H1 (cell line): ENCODE data around the gene FSCN2. TPM values are rescaled to one million over a fixed set of nuclear protein-coding genes. Genes with fewer than 3 reads are reported as not detected.
A peak's percentile ranks its signal among the peaks of the same experiment; 100 is the strongest.

ENCODE experiments used
- CTCF ChIA-PET: fragments of 300-600 bp; sonication (Branson Sonifier 250); formaldehyde crosslinking; loops from one replicate; lab custom pipeline; 2021; ENCODE audit not compliant: partially characterized antibody; lab: Charles Lee
- POLR2A ChIA-PET: fragments of 300-600 bp; sonication (Branson Sonifier 250); formaldehyde crosslinking; loops from one replicate; lab custom pipeline; 2021; ENCODE audit warnings: inconsistent platforms; ENCODE audit not compliant: partially characterized antibody; lab: Charles Lee
- DNase-seq, 2 experiments: peaks; one replicate each; pipeline versions ENCODE4 v3.0.0 to v3.0.0-alpha.2; 2010 to 2022; ENCODE audit warnings: low spot score in 2 of 2, low read depth in 1 of 2, mixed read lengths in 1 of 2
- FAIRE-seq: peaks from 2 replicates; lab custom pipeline; 2011; peaks lifted over from hg19 to GRCh38; lab: Jason Lieb, UNC
- H2AFZ ChIP-seq: 2 replicates; pipeline ENCODE4 v1.8.1; 2012; ENCODE audit warnings: low read length, inconsistent platforms
- H2AK5ac ChIP-seq: 2 replicates; pipeline ENCODE4 v1.6.1; 2013; ENCODE audit warnings: low read depth, low read length
- H2BK120ac ChIP-seq: replicated peaks from 2 replicates; pipeline ENCODE3; 2013; ENCODE audit warnings: low read depth, low read length, inconsistent platforms
- H2BK12ac ChIP-seq: 2 replicates; pipeline ENCODE4 v1.6.1; 2013; ENCODE audit warnings: low read depth, low read length
- H2BK15ac ChIP-seq: 2 replicates; pipeline ENCODE4 v1.6.1; 2013; ENCODE audit warnings: low read length
- H2BK20ac ChIP-seq: 2 replicates; pipeline ENCODE4 v1.6.1; 2013; ENCODE audit warnings: low read length
- H2BK5ac ChIP-seq: 2 replicates; pipeline ENCODE4 v1.6.1; 2013; ENCODE audit warnings: low read depth, low read length
- H3K14ac ChIP-seq: 2 replicates; pipeline ENCODE4 v1.6.1; 2013; ENCODE audit warnings: inconsistent platforms; ENCODE audit not compliant: insufficient read length
- H3K18ac ChIP-seq: 2 replicates; pipeline ENCODE4 v1.6.1; 2013; ENCODE audit warnings: low read length; ENCODE audit errors: extremely low read depth
- H3K23ac ChIP-seq: 2 replicates; pipeline ENCODE4 v1.6.1; 2013; ENCODE audit warnings: inconsistent platforms; ENCODE audit not compliant: insufficient read length
- H3K23me2 ChIP-seq: 2 replicates; pipeline ENCODE4 v1.6.1; 2013; ENCODE audit warnings: low read depth, low read length
- H3K27ac ChIP-seq: 2 replicates; pipeline ENCODE4 v1.6.1; 2011; ENCODE audit warnings: low read depth, low read length, inconsistent platforms
- H3K27me3 ChIP-seq, 4 experiments: replicated peaks in 1 of 4; 1 replicate in 1 of 4; 2 replicates in 3 of 4; pipeline versions ENCODE4 v1.6.1 to v1.8.1; 2011 to 2013; ENCODE audit warnings: low read length in 3 of 4, mild to moderate bottlenecking in 3 of 4, inconsistent platforms in 2 of 4, mixed read lengths in 2 of 4, moderate library complexity in 1 of 4; ENCODE audit not compliant: control insufficient read depth in 3 of 4, insufficient read depth in 3 of 4; ENCODE audit errors: extremely low read depth in 1 of 4
- H3K36me3 ChIP-seq, 4 experiments: 2 replicates each; pipeline versions ENCODE4 v1.6.1 to v1.8.1; 2011 to 2013; ENCODE audit warnings: mild to moderate bottlenecking in 4 of 4, low read length in 3 of 4, moderate library complexity in 2 of 4, control low read depth in 1 of 4, inconsistent platforms in 1 of 4; ENCODE audit not compliant: insufficient read depth in 4 of 4, control insufficient read depth in 2 of 4
- H3K4ac ChIP-seq: replicated peaks from 2 replicates; pipeline ENCODE3; 2013; ENCODE audit warnings: low read length, low read depth, mixed read lengths, inconsistent platforms; ENCODE audit not compliant: insufficient read length
- H3K4me1 ChIP-seq, 4 experiments: replicated peaks in 1 of 4; 1 replicate in 1 of 4; 2 replicates in 3 of 4; pipeline versions ENCODE4 v1.6.1 to v1.8.1; 2011 to 2013; ENCODE audit warnings: low read length in 3 of 4, inconsistent platforms in 2 of 4, mixed read lengths in 1 of 4; ENCODE audit not compliant: insufficient read depth in 4 of 4, control insufficient read depth in 3 of 4
- H3K4me2 ChIP-seq, 2 experiments: 2 replicates each; pipeline versions ENCODE4 v1.6.1 to v1.8.1; 2011 to 2013; ENCODE audit warnings: low read depth in 2 of 2, low read length in 2 of 2, control low read depth in 1 of 2, inconsistent platforms in 1 of 2, mild to moderate bottlenecking in 1 of 2; ENCODE audit not compliant: insufficient read depth in 1 of 2
- H3K4me3 ChIP-seq, 4 experiments: fragments of 200-600, 300-600 bp in 1 of 4; sonication (generic), shearing (Covaris generic), sonication (Bioruptor Twin) in 1 of 4; 2 replicates each; pipeline versions ENCODE4 v1.5.1 to v1.8.1; 2011 to 2016; ENCODE audit warnings: low read length in 4 of 4, low read depth in 3 of 4, control low read depth in 2 of 4, inconsistent platforms in 2 of 4, mild to moderate bottlenecking in 2 of 4, mixed read lengths in 1 of 4, moderate library complexity in 1 of 4; ENCODE audit not compliant: insufficient read depth in 2 of 4; ENCODE audit errors: extremely low read depth in 1 of 4
- H3K56ac ChIP-seq: replicated peaks from 2 replicates; pipeline ENCODE3; 2013; ENCODE audit warnings: low read depth, mild to moderate bottlenecking, mixed read lengths, low read length, inconsistent platforms; ENCODE audit not compliant: insufficient read length
- H3K79me1 ChIP-seq: 2 replicates; pipeline ENCODE4 v1.6.1; 2013; ENCODE audit warnings: low read depth, low read length, control low read depth
- H3K79me2 ChIP-seq, 2 experiments: 2 replicates each; pipeline versions ENCODE4 v1.6.1 to v1.8.1; 2012 to 2013; ENCODE audit warnings: low read length in 2 of 2, mild to moderate bottlenecking in 2 of 2, inconsistent platforms in 1 of 2; ENCODE audit not compliant: insufficient read depth in 2 of 2, control insufficient read depth in 1 of 2
- H3K9ac ChIP-seq, 4 experiments: replicated peaks in 1 of 4; 1 replicate in 1 of 4; 2 replicates in 3 of 4; pipeline versions ENCODE4 v1.6.1 to v1.8.1; 2011 to 2013; ENCODE audit warnings: low read depth in 3 of 4, low read length in 3 of 4, control low read depth in 2 of 4, mild to moderate bottlenecking in 2 of 4, moderate library complexity in 2 of 4, inconsistent platforms in 1 of 4; ENCODE audit errors: extremely low read depth in 1 of 4
- H3K9me3 ChIP-seq, 2 experiments: 2 replicates each; pipeline versions ENCODE4 v1.6.1 to v1.8.1; 2012 to 2013; ENCODE audit warnings: mild to moderate bottlenecking in 2 of 2, moderate library complexity in 2 of 2, control low read depth in 1 of 2, inconsistent platforms in 1 of 2, low read depth in 1 of 2, low read length in 1 of 2, mixed read lengths in 1 of 2; ENCODE audit not compliant: insufficient read depth in 2 of 2
- H4K20me1 ChIP-seq, 2 experiments: replicated peaks in 1 of 2; 2 replicates each; pipeline versions ENCODE3 to v1.8.1; 2011 to 2013; ENCODE audit warnings: inconsistent platforms in 2 of 2, low read length in 2 of 2, mild to moderate bottlenecking in 1 of 2; ENCODE audit not compliant: insufficient read depth in 2 of 2, control insufficient read depth in 1 of 2
- H4K5ac ChIP-seq: 2 replicates; pipeline ENCODE4 v1.6.1; 2013; ENCODE audit warnings: low read length, low read depth, mixed read lengths, inconsistent platforms; ENCODE audit not compliant: insufficient read length
- H4K8ac ChIP-seq: 2 replicates; pipeline ENCODE4 v1.8.0; 2013; ENCODE audit warnings: mild to moderate bottlenecking, moderate library complexity, low read length, inconsistent platforms; ENCODE audit not compliant: insufficient read depth; ENCODE audit errors: extremely low read depth
- H4K91ac ChIP-seq: replicated peaks from 2 replicates; pipeline ENCODE3; 2013; ENCODE audit warnings: low read length, mixed read lengths, inconsistent platforms; ENCODE audit not compliant: insufficient read length
- EZH2 ChIP-seq: fragments of 200-600 bp; sonication (generic); IDR thresholded peaks from 2 replicates; pipeline ENCODE4 v1.7.1; 2012; ENCODE audit warnings: low read depth, mild to moderate bottlenecking, moderate library complexity, low read length, inconsistent platforms; ENCODE audit not compliant: severe bottlenecking
- HDAC6 ChIP-seq: IDR thresholded peaks from one replicate; pipeline ENCODE4 v1.7.1; 2012; ENCODE audit warnings: low read depth, mild to moderate bottlenecking, inconsistent platforms, low read length, moderate library complexity
- SUZ12 ChIP-seq: fragments of 200-600 bp; sonication (generic); IDR thresholded peaks from 2 replicates; pipeline ENCODE4 v1.6.1; 2012; ENCODE audit warnings: mild to moderate bottlenecking, inconsistent platforms, low read length, moderate library complexity, mixed read lengths
- WGBS, 2 experiments: shearing (Covaris generic) in 1 of 2; methylation state at CpG; one replicate each; pipeline versions ENCODE4 v1.1.6 to v1.1.7; 2013 to 2015; ENCODE audit warnings: low lambda C conversion rate in 2 of 2, mixed read lengths in 2 of 2, inconsistent platforms in 1 of 2, low coverage in 1 of 2, missing lambda C conversion rate in 1 of 2; ENCODE audit not compliant: insufficient replicate concordance in 2 of 2, insufficient coverage in 1 of 2, insufficient read length in 1 of 2; ENCODE audit errors: extremely low coverage in 1 of 2, missing lambda C conversion rate in 1 of 2; 5-methylcytosine and 5-hydroxymethylcytosine counted together
- polyA plus RNA-seq, 7 experiments: library from polyadenylated mRNA; depleted of rRNA in 3 of 7; stranded (reverse) in 5 of 7; unstranded in 2 of 7; fragments of >200 nt in 5 of 7; fragments of 200-250 nt in 2 of 7; gene quantifications; 1 replicate in 5 of 7; 2 replicates in 1 of 7; 4 replicates in 1 of 7; pipeline versions ENCODE4 v1.2.1 to v1.2.3, GENCODE V29; 2011 to 2013; ENCODE audit warnings: missing spikeins in 2 of 7, mixed read lengths in 2 of 7
- total RNA-seq: library from RNA; stranded (reverse); fragmentation: NEBNext Ultra II Directional; extraction: Animal tissue kit (Norgen Biotek cat#: 25700); gene quantifications from 2 replicates; pipeline ENCODE4 v1.2.1, GENCODE V29; 2021

The FSCN2 gene
- total and polyA plus RNA-seq, 2 of the 8 experiments (the other 6 are each of a cell fraction or from before 2014, with no cell fraction given), result 0.18 to 0.30 TPM

DNA sequence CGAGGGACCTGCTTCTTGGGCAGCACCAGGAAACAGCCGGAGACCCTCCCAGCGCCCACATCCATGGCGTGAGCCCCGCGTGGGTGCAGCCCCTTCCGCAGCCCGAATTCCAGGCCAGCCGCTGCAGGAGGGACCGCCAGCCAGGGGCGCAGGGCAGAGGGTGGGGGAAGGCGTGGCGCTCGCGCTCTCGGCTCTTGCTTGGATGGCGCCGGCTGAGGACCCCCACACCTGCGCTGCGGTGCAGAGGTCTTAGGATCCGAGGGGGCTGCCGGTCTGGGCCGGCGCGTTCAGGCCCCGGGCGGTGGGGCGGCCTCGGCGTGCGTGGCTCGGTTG, 44.3 kb upstream of the FSCN2 start:
- no peak for FAIRE-seq
- peaks cover 0 to 23% (median 12%) of the 10 kb centered on the region in 4 experiments; a peak in 5 of 7 replicates for H3K4me1 ChIP-seq
- H2BK12ac ChIP-seq, result peak overlapping the region; percentile 92; the same call in 1 of the 2 replicates
- no peak overlapping the region for H3K14ac ChIP-seq
- TF ChIP-seq HDAC6, result no peak
- peak; percentile 21; the same call in 1 of the 2 replicates for TF ChIP-seq SUZ12
- peak; percentile 50 for TF ChIP-seq EZH2
- H4K91ac ChIP-seq, result peak overlapping the region; percentile 96
- no peaks in the 10 kb centered on the region for H3K79me1 ChIP-seq
- H2AFZ ChIP-seq, result no peak overlapping the region
- no peaks in the 10 kb centered on the region for H3K36me3 ChIP-seq
- H2BK120ac ChIP-seq, result no peak overlapping the region
- H3K27me3 ChIP-seq, result peaks cover 18 to 51% (median 48%) of the 10 kb centered on the region in 4 experiments
- H2BK20ac ChIP-seq, result peak overlapping the region; percentile 61; the same call in 1 of the 2 replicates
- H2AK5ac ChIP-seq, result no peak overlapping the region
- peak overlapping the region; percentile 78 for H3K18ac ChIP-seq
- H4K5ac ChIP-seq, result peak overlapping the region; percentile 37
- H3K79me2 ChIP-seq, result no peaks in the 10 kb centered on the region
- peak overlapping the region; percentile 44 to 92 for H3K4me2 ChIP-seq
- peak overlapping the region; percentile 92; the same call in 1 of the 2 replicates for H4K8ac ChIP-seq
- H3K9me3 ChIP-seq, result peaks cover 0 to 5% of the 10 kb centered on the region in 2 experiments; a peak in 1 of 4 replicates
- no peak overlapping the region for H2BK5ac ChIP-seq
- no peak overlapping the region for H3K27ac ChIP-seq
- H2BK15ac ChIP-seq, result peak overlapping the region; percentile 90; the same call in 1 of the 2 replicates
- ChIA-PET POLR2A (interaction anchor here (0.8 to 35.8 kb wide), 7 partner anchors 10 to 78 kb away, joined by 3 to 1004 read pairs (median 4); partner anchors contain the start of genes ACTG1, FAAP100 and FSCN2), CTCF (interaction anchor here (1.0 to 5.4 kb wide), 35 partner anchors 9 to 229 kb away, joined by 3 to 50 read pairs (median 7); partner anchors contain the start of genes BAHCC1 and SLC38A10)
- peak overlapping the region; percentile 30 for H3K56ac ChIP-seq
- peak overlapping the region; percentile 85 for H3K4ac ChIP-seq
- H3K23ac ChIP-seq, result no peak overlapping the region
- H4K20me1 ChIP-seq, result no peaks in the 10 kb centered on the region
- peak overlapping the region; percentile 27 to 66 (median 46) for H3K4me3 ChIP-seq
- WGBS, 2 experiments, result 16% methylated on average over 14 of the region's 32 CpGs; no CpG with 5 or more reads in 1 of the 2 experiments
- H3K9ac ChIP-seq, result peak overlapping the region in 1 of 4 experiments; percentile 35; a peak in 1 of 7 replicates
- H3K23me2 ChIP-seq, result peaks cover 11% of the 10 kb centered on the region; the same call in 1 of the 2 replicates
- no peak for DNase-seq
